DOHH2 (cell line): ENCODE results near the gene ATF5.
"Not testable (repeated sequence)": the region's sequence is repeated elsewhere in the genome, so short reads cannot be mapped to it uniquely, and the experiment has no call there.

ENCODE experiments used
- H3F3A ChIP-seq: fragments of 200-600 bp; sonication (generic), shearing (Covaris generic); 2 replicates; pipeline ENCODE4 v1.6.0; 2016; ENCODE audit warnings: antibody characterized with exemption, mild to moderate bottlenecking; ENCODE audit not compliant: control insufficient read depth, insufficient read depth
- H3K27ac ChIP-seq: fragments of 200-600 bp; sonication (generic); 2 replicates; pipeline ENCODE4 v1.5.1; 2014; ENCODE audit warnings: low read depth, mild to moderate bottlenecking, low read length, moderate library complexity
- H3K27me3 ChIP-seq: fragments of 200-600 bp; sonication (generic); 2 replicates; pipeline ENCODE4 v1.6.1; 2014; ENCODE audit warnings: mild to moderate bottlenecking, low read length, mixed read lengths; ENCODE audit not compliant: control insufficient read depth
- H3K36me3 ChIP-seq: fragments of 200-600 bp; sonication (generic); 2 replicates; pipeline ENCODE4 v1.6.1; 2014; ENCODE audit warnings: mild to moderate bottlenecking, low read length, moderate library complexity, mixed read lengths; ENCODE audit not compliant: control insufficient read depth
- H3K4me1 ChIP-seq: fragments of 200-600 bp; sonication (generic); 2 replicates; pipeline ENCODE4 v1.6.1; 2014; ENCODE audit warnings: mild to moderate bottlenecking, low read length, mixed read lengths; ENCODE audit not compliant: control insufficient read depth
- H3K4me2 ChIP-seq: fragments of 200-600 bp; sonication (generic); 2 replicates; pipeline ENCODE4 v1.6.0; 2014; ENCODE audit warnings: mild to moderate bottlenecking, low read length, moderate library complexity
- H3K4me3 ChIP-seq: fragments of 200-600 bp; sonication (generic); 2 replicates; pipeline ENCODE4 v1.5.1; 2014; ENCODE audit warnings: mild to moderate bottlenecking, low read length, mixed read lengths
- H3K79me2 ChIP-seq: fragments of 200-600 bp; sonication (generic); 2 replicates; pipeline ENCODE4 v1.6.1; 2014; ENCODE audit warnings: mild to moderate bottlenecking, low read length, mixed read lengths; ENCODE audit not compliant: control insufficient read depth
- H3K9me2 ChIP-seq: fragments of 200-600 bp; sonication (generic); replicated peaks from 2 replicates; pipeline ENCODE4 v1.6.1; 2014; ENCODE audit warnings: mild to moderate bottlenecking, low read length, mixed read lengths; ENCODE audit not compliant: control insufficient read depth
- H3K9me3 ChIP-seq: fragments of 200-600 bp; sonication (generic); 2 replicates; pipeline ENCODE4 v1.6.1; 2014; ENCODE audit warnings: antibody characterized with exemption, low read length, mixed read lengths; ENCODE audit not compliant: control insufficient read depth, insufficient read depth
- H4K20me1 ChIP-seq: fragments of 200-600 bp; sonication (generic); 2 replicates; pipeline ENCODE4 v1.6.0; 2014; ENCODE audit warnings: low read depth, mild to moderate bottlenecking, antibody characterized with exemption, low read length, moderate library complexity; ENCODE audit not compliant: control insufficient read depth, insufficient read depth
- CTCF ChIP-seq: fragments of 200-600 bp; sonication (generic); IDR thresholded peaks from one replicate; pipeline ENCODE4 v1.5.1; 2014; ENCODE audit warnings: antibody characterized with exemption, mild to moderate bottlenecking, low read depth, low read length; ENCODE audit not compliant: poor library complexity, severe bottlenecking
- EZH2phosphoT487 ChIP-seq: fragments of 200-600 bp; sonication (generic); IDR thresholded peaks from 2 replicates; pipeline ENCODE4 v1.6.1; 2017; ENCODE audit warnings: borderline replicate concordance, mild to moderate bottlenecking, antibody characterized with exemption, low read length, moderate library complexity, mixed read lengths

The ATF5 gene

GRCh38 chr19:49921871-49922795 is 6.9 kb upstream of the ATF5 start:
- Histone ChIP-seq H3F3A (no peaks in the 10 kb centered on the region), H3K79me2 (peaks cover 99% of the 10 kb centered on the region), H3K4me2 (no peak overlapping the region), H3K9me3 (no peaks in the 10 kb centered on the region), H3K4me3 (no peak overlapping the region), H3K9me2 (no peaks in the 10 kb centered on the region), H4K20me1 (peaks cover 23% of the 10 kb centered on the region; the same call in 1 of the 2 replicates), H3K27me3 (no peaks in the 10 kb centered on the region), H3K36me3 (peaks cover 85% of the 10 kb centered on the region), H3K27ac (no peak overlapping the region), H3K4me1 (peaks cover 34% of the 10 kb centered on the region)
- TF ChIP-seq CTCF (no peak), EZH2phosphoT487 (no peak)

- H3K4me3 ChIP-seq, result peak overlapping the region; percentile 50; the same call in 1 of the 2 replicates
- peak overlapping the region; percentile 65 for H3K4me2 ChIP-seq
- TF ChIP-seq CTCF (no peak), EZH2phosphoT487 (no peak)
Observed at GRCh38 chr19:49923055-49924003, 5.7 kb upstream of the ATF5 start.

GRCh38 chr19:49924004-49924880 is 4.8 kb upstream of the ATF5 start:
- H4K20me1 ChIP-seq, result peaks cover 26% of the 10 kb centered on the region
- peak overlapping the region; percentile 65 for H3K4me2 ChIP-seq
- H3K36me3 ChIP-seq, result peaks cover 87% of the 10 kb centered on the region

More at GRCh38 chr19:49923055-49924003, 5.7 kb upstream of the ATF5 start:
- Histone ChIP-seq H3K9me3 (no peaks in the 10 kb centered on the region), H4K20me1 (peaks cover 26% of the 10 kb centered on the region), H3K79me2 (peaks cover 99% of the 10 kb centered on the region), H3K9me2 (no peaks in the 10 kb centered on the region), H3K4me1 (peaks cover 43% of the 10 kb centered on the region), H3K36me3 (peaks cover 84% of the 10 kb centered on the region), H3F3A (no peaks in the 10 kb centered on the region), H3K27ac (peak overlapping the region; percentile 51), H3K27me3 (no peaks in the 10 kb centered on the region)

GRCh38 chr19:49924881-49925210 is 4.2 kb upstream of the ATF5 start:
- Histone ChIP-seq H4K20me1 (peaks cover 26% of the 10 kb centered on the region), H3K4me1 (peaks cover 47% of the 10 kb centered on the region), H3K4me2 (peak overlapping the region; percentile 65), H3K79me2 (peaks cover 98% of the 10 kb centered on the region), H3K27ac (peak overlapping the region; percentile 51), H3K36me3 (peaks cover 87% of the 10 kb centered on the region), H3K4me3 (peak overlapping the region; percentile 50)
- not testable (repeated sequence) for H3K9me3 ChIP-seq, H3F3A ChIP-seq, H3K27me3 ChIP-seq, H3K9me2 ChIP-seq

More at GRCh38 chr19:49924004-49924880, 4.8 kb upstream of the ATF5 start:
- Histone ChIP-seq H3K9me3 (no peaks in the 10 kb centered on the region), H3F3A (no peaks in the 10 kb centered on the region), H3K4me1 (peaks cover 43% of the 10 kb centered on the region), H3K9me2 (no peaks in the 10 kb centered on the region), H3K27ac (peak overlapping the region; percentile 51), H3K27me3 (no peaks in the 10 kb centered on the region), H3K4me3 (peak overlapping the region; percentile 50), H3K79me2 (peaks cover 100% of the 10 kb centered on the region)
- TF ChIP-seq CTCF (no peak), EZH2phosphoT487 (no peak)
